Heart right ventricle (tissue), 16 donors: ENCODE data around the gene HK1. TPM values are rescaled to one million over a fixed set of nuclear protein-coding genes. Genes with fewer than 3 reads are reported as not detected.
A peak's percentile ranks its signal among the peaks of the same experiment; 100 is the strongest.

Source experiments
- ATAC-seq, 8 donors: fragments of 200-7000 bp; cut with Tn5 transposase; one replicate each; pipeline ENCODE4 v1.9.1; 2020; ENCODE audit warnings: mild to moderate bottlenecking in 8 of 8, moderate library complexity in 8 of 8, moderate number of reproducible peaks in 1 of 8
- DNase-seq, 2 donors: peaks; one replicate each; pipeline ENCODE4 v3.0.0-alpha.2; 2020
- H3K27ac ChIP-seq, 10 donors: fragments of 200-600 bp; sonication (generic) in 2 of 10; one replicate each; pipeline versions ENCODE4 v1.5.0 to v1.8.0; 2020 to 2022; ENCODE audit warnings: mild to moderate bottlenecking in 3 of 10
- H3K27me3 ChIP-seq, 7 donors: fragments of 200-600 bp; one replicate each; pipeline ENCODE4 v1.8.0; 2021 to 2022; ENCODE audit warnings: mild to moderate bottlenecking in 2 of 7
- H3K36me3 ChIP-seq, 9 donors: fragments of 200-600 bp; sonication (generic) in 1 of 9; one replicate each; pipeline versions ENCODE4 v1.5.0 to v1.8.0; 2020 to 2022; ENCODE audit warnings: mild to moderate bottlenecking in 2 of 9
- H3K4me1 ChIP-seq, 9 donors: fragments of 200-600 bp; sonication (generic) in 1 of 9; one replicate each; pipeline versions ENCODE4 v1.5.0 to v1.8.0; 2020 to 2022; ENCODE audit warnings: mild to moderate bottlenecking in 4 of 9
- H3K4me3 ChIP-seq, 10 donors: fragments of 200-600 bp; sonication (generic) in 2 of 10; one replicate each; pipeline versions ENCODE4 v1.5.0 to v1.8.0; 2020 to 2022; ENCODE audit warnings: mild to moderate bottlenecking in 7 of 10, moderate library complexity in 2 of 10
- H3K9me3 ChIP-seq, 11 donors: fragments of 200-600 bp in 10 of 11; sonication (generic) in 2 of 11; one replicate each; pipeline versions ENCODE4 v1.5.0 to v1.8.0; 2013 to 2022; ENCODE audit warnings: mild to moderate bottlenecking in 2 of 11, control low read depth in 1 of 11, moderate library complexity in 1 of 11
- CTCF ChIP-seq, 9 donors: fragments of 200-600 bp; sonication (generic) in 2 of 9; IDR thresholded peaks; one replicate each; pipeline versions ENCODE4 v1.5.0 to v1.8.0; 2021 to 2022; ENCODE audit warnings: antibody characterized with exemption in 9 of 9, mild to moderate bottlenecking in 5 of 9, moderate library complexity in 1 of 9
- WGBS, 2 donors: extraction: QIAGEN DNeasy Blood & Tissue Kit; methylation state at CpG; one replicate each; pipeline ENCODE4 v1.1.7; 2013; ENCODE audit warnings: inconsistent platforms in 1 of 2; 5-methylcytosine and 5-hydroxymethylcytosine counted together
- intact Hi-C, 10 donors: fragments of 100-400 bp; cut with DNase I; formaldehyde crosslinking; loops; one replicate each; pipeline versions ENCODE4 v1.11.1 to v1.14.2; 2022
- long read RNA-seq, 3 donors: library from polyadenylated mRNA; unstranded; transcript quantifications; one replicate each; pipeline ENCODE4 v2.0.0, GENCODE V29; 2020 to 2021
- polyA plus RNA-seq, 2 donors: library from polyadenylated mRNA; stranded (reverse); fragments of 200-250 nt; gene quantifications; one replicate each; pipeline ENCODE4 v1.2.3, GENCODE V29; 2013
- total RNA-seq, 10 donors: library from RNA; stranded (reverse); fragmentation: NEBNext Ultra II Directional in 3 of 10; extraction: Animal tissue kit (Norgen Biotek cat#: 25700) in 3 of 10; gene quantifications; one replicate each; pipeline versions ENCODE4 v1.2.1 to v1.2.4, GENCODE V29; 2021 to 2023
- donor health status: Arrhythmogenic right ventricular cardiomyopathy.
- donor health status: ischemic (EF 13 %, LVEDD 7.1; RV severe dilation, severe dysfunction).
- donor health status: healthy with polysubstance abuse.
- donor health status: DM: no; HTN: yes; CAD: no.
- donor health status: DM: no; HTN: no; CAD: no.
- donor health status: ischemic (EF 25% LVEDD 6.9; RV normal size, moderate dysfunction).
- donor health status: ischemic (EF 25% LVEDD 5.7; RV mildly dilated, moderate dysfunction).
- donor health status: healthy.
- donor health status: DM: yes; HTN: yes; CAD: no.
- donor health status: Ischemic cardiomyopathy.
- donor health status: ischemic (EF 35%, LVEDD 5.7; RV mildly dilated, moderate dysfunction).
- donor health status: nonischemic (EF 11% LVEDD 7.7; RV severe dilation, severe dysfunction).
- donor health status: DM: yes; HTN: yes; CAD: no.
- donor health status: PGD.
- donor health status: ischemic (EF 29% LVEDD 5.4; RV normal size, mild dysfunction).
- donor health status: nonischemic (EF 23%, LVEDD 6.1; RV moderate dilation, normal function).

HK1 gene
- total RNA-seq (100 to 1,000 TPM; 178 to 322 (median 239) TPM), polyA plus RNA-seq (100 to 1,000 TPM in 1 of 2 donors, 10 to 100 TPM in 1; 51.9 to 161 TPM)
- long read RNA-seq, donor 1, transcript HK1-202 (18 exons, 3,605 nt): major isoform, 700 of 856 reads
- long read RNA-seq, donor 1, partial matches to known transcripts: 130 of 856 reads
- long read RNA-seq, donor 1, other reads (novel, unspliced or antisense): 25 of 856 reads
- long read RNA-seq, donor 2, transcript HK1-202 (18 exons, 3,605 nt): major isoform, 804 of 1,019 reads
- long read RNA-seq, donor 2, partial matches to known transcripts: 109 of 1,019 reads
- long read RNA-seq, donor 2, other reads (novel, unspliced or antisense): 103 of 1,019 reads
- long read RNA-seq, donor 3, transcript HK1-202 (18 exons, 3,605 nt): major isoform, 899 of 1,086 reads
- long read RNA-seq, donor 3, partial matches to known transcripts: 133 of 1,086 reads
- long read RNA-seq, donor 3, other reads (novel, unspliced or antisense): 54 of 1,086 reads

DNA sequence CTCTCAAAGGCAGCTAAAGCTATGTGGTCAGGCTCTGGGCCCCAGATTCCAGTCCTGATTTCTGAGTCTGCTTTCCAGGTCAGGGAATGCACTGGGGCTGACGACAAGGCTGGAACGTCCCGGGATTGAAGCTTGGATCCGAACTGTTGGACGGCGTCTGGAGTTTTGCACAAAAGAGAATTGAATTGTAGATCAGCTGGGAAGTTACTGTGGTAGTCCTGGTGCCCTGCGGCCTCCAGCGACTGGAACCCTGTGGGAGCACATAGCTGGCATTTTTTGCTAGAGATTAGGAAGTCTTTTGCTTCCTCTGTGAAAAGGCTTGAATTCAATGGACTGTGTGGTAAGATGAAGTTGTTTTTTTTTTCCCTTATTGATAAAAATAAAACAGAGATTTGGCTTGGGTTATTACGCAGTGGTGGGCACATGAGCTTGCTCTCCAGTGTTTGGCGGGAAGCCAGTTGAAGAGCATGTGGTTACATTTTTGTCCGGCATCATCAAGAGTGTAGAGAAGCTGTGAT lies at the start of gene HK1:
Gene HK1 (plus strand): TSS at position 51 of the 518 bp plus-strand sequence.
- intact Hi-C loops: no loop called here
- DNase-seq: peak in 1 of 2 donors; percentile 23
- no peaks in the 10 kb centered on the region for H3K36me3 ChIP-seq
- WGBS, 2 donors: 17 to 31% methylated on average over 11 of the region's 11 CpGs
- TF ChIP-seq CTCF (IDR thresholded peaks at IDR 0.05): no peak
- ATAC-seq: peak in 6 of 8 donors; percentile 23 to 71 (median 42)
- H3K27me3 ChIP-seq: no peaks in the 10 kb centered on the region
- H3K4me1 ChIP-seq: peaks cover 0 to 27% (median 11%) of the 10 kb centered on the region in 9 donors
- H3K27ac ChIP-seq: peak within 1 kb of the TSS in 6 of 10 donors; percentile 6 to 62 (median 35)
- H3K4me3 ChIP-seq: no peak within 1 kb of the TSS
- H3K9me3 ChIP-seq: peaks cover 0 to 7% (median 0%) of the 10 kb centered on the region in 11 donors

- no peak for DNase-seq
- H3K9me3 ChIP-seq: no peaks in the 10 kb centered on the region
- peak in 2 of 8 donors; percentile 17 to 23 for ATAC-seq
- peaks cover 0 to 45% (median 5%) of the 10 kb centered on the region in 9 donors for H3K4me1 ChIP-seq
- H3K4me3 ChIP-seq: peak overlapping the region in 2 of 10 donors; percentile 22 to 33
- H3K36me3 ChIP-seq: no peaks in the 10 kb centered on the region
- intact Hi-C loops: no loop called here
- TF ChIP-seq CTCF (IDR thresholded peaks at IDR 0.05): no peak
- peak overlapping the region in 1 of 10 donors; percentile 84 for H3K27ac ChIP-seq
- 76 to 79% methylated on average over 8 of the region's 8 CpGs for WGBS, 2 donors
- H3K27me3 ChIP-seq: no peaks in the 10 kb centered on the region
Observed at GRCh38 chr10:69229616-69229916, 48.7 kb upstream of the HK1 start.

DNA sequence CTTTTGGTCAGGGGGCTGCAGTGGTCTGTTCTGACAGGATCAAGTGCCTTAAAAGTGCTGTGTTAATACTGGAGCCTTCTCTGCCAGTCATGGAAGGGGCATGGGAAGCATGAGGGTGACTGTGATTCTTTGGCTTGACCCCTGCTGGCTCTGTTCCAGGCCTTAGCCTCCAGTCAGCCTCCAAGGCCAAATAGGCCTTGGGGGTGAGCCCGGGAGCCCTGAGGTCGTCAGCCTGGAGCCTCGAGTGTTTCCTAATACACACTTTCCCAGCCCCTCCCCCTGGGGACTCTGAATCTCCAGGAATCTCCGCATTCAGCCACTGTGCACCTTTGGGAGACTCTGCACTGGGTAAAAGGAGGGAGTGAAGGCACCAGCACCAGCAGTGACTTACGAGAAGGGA lies 48.2 kb upstream of the HK1 start:
- WGBS, 2 donors: 67% methylated on average over 5 of the region's 5 CpGs
- intact Hi-C loops: loop anchor here in 4 of 10 donors (10.0 kb wide), 3 partner anchors 85 to 405 kb away; partner anchors contain the start of gene FAM241B (in 2 of the 4)
- ATAC-seq (peak in 1 of 8 donors; percentile 7), DNase-seq (no peak)
- no peak overlapping the region for H3K4me3 ChIP-seq
- no peaks in the 10 kb centered on the region for H3K9me3 ChIP-seq
- TF ChIP-seq CTCF (IDR thresholded peaks at IDR 0.05): no peak
- H3K4me1 ChIP-seq: peaks cover 0 to 39% (median 5%) of the 10 kb centered on the region in 9 donors
- H3K27me3 ChIP-seq: no peaks in the 10 kb centered on the region
- H3K36me3 ChIP-seq: no peaks in the 10 kb centered on the region
- H3K27ac ChIP-seq: no peak overlapping the region

GRCh38 chr10:69232252-69232651 lies 46.0 kb upstream of the HK1 start:
- Histone ChIP-seq H3K4me1 (peaks cover 0 to 29% (median 5%) of the 10 kb centered on the region in 9 donors), H3K9me3 (no peaks in the 10 kb centered on the region), H3K36me3 (no peaks in the 10 kb centered on the region), H3K27me3 (no peaks in the 10 kb centered on the region), H3K27ac (no peak overlapping the region), H3K4me3 (no peak overlapping the region)
- intact Hi-C loops: loop anchor here in 4 of 10 donors (10.0 kb wide), 3 partner anchors 83 to 403 kb away; partner anchors contain the start of gene FAM241B (in 2 of the 4)
- DNase-seq (no peak), ATAC-seq (no peak)
- 77 to 80% methylated on average over 9 of the region's 9 CpGs for WGBS, 2 donors
- TF ChIP-seq CTCF (IDR thresholded peaks at IDR 0.05): no peak
